ENCODE results near the gene ZNF316. TPM values are rescaled to one million over a fixed set of nuclear protein-coding genes. Genes with fewer than 3 reads are reported as not detected.

Gene ZNF316
- total RNA-seq, 1 donor from 2014 or later: 28.9 TPM

DNA sequence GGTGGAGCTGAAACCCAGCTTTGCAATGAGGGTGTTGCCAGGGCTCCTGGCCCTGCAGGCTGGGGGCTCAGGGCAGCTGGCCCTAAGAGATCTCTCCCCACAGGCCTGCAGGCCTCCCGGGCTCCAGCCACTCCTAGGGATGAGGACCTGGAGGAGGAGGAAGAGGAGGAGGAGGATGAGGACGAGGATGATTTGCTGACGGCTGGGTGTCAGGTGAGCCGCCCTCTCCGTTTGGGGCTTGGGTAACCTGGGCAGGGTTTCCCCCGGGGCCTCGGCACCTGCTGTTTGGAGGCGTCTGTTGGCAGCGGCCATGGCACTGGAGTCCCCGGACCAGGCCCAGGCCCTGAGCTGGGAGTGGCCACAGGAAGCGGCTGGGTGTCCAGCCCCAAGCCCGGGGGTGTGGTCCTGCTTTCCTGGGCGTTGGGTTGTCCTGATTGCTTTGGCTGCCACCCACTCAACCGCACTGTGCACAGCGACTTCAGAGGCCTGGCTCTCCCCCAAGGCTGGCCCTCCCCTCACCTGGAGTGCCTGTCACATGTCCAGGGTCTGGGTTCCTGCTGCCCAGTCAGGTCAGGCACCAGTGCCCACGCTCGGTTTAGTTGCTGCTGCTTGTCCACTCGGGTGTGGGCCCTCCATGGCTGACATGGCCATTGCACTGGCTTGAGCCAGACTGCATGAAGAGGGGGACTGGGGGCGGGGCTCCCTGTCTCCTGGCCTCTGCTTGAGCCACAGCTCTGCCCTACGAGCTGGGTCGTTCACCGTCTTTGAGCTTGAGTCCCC lies 5.9 kb downstream of the ZNF316 start:
- TF ChIP-seq, protein P1, sequence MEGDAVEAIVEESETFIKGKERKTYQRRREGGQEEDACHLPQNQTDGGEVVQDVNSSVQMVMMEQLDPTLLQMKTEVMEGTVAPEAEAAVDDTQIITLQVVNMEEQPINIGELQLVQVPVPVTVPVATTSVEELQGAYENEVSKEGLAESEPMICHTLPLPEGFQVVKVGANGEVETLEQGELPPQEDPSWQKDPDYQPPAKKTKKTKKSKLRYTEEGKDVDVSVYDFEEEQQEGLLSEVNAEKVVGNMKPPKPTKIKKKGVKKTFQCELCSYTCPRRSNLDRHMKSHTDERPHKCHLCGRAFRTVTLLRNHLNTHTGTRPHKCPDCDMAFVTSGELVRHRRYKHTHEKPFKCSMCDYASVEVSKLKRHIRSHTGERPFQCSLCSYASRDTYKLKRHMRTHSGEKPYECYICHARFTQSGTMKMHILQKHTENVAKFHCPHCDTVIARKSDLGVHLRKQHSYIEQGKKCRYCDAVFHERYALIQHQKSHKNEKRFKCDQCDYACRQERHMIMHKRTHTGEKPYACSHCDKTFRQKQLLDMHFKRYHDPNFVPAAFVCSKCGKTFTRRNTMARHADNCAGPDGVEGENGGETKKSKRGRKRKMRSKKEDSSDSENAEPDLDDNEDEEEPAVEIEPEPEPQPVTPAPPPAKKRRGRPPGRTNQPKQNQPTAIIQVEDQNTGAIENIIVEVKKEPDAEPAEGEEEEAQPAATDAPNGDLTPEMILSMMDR (IDR thresholded peaks at IDR 0.05): no peak
- H3K27ac Mint-ChIP-seq (ENCODE audit: unreplicated experiment): no peak overlapping the region
- DNase-seq (ENCODE audit: low spot score): no peak
- H3K36me3 Mint-ChIP-seq (ENCODE audit: low read depth): peaks cover 10% of the 10 kb centered on the region
- no peaks in the 10 kb centered on the region for H3K9me3 Mint-ChIP-seq (ENCODE audit: low read depth)
- H3K4me3 Mint-ChIP-seq (ENCODE audit: unreplicated experiment): no peak overlapping the region
- H3K4me1 Mint-ChIP-seq (ENCODE audit: low read depth): peaks cover 18% of the 10 kb centered on the region
- no peaks in the 10 kb centered on the region for H3K27me3 Mint-ChIP-seq (ENCODE audit: low read depth)

DNA sequence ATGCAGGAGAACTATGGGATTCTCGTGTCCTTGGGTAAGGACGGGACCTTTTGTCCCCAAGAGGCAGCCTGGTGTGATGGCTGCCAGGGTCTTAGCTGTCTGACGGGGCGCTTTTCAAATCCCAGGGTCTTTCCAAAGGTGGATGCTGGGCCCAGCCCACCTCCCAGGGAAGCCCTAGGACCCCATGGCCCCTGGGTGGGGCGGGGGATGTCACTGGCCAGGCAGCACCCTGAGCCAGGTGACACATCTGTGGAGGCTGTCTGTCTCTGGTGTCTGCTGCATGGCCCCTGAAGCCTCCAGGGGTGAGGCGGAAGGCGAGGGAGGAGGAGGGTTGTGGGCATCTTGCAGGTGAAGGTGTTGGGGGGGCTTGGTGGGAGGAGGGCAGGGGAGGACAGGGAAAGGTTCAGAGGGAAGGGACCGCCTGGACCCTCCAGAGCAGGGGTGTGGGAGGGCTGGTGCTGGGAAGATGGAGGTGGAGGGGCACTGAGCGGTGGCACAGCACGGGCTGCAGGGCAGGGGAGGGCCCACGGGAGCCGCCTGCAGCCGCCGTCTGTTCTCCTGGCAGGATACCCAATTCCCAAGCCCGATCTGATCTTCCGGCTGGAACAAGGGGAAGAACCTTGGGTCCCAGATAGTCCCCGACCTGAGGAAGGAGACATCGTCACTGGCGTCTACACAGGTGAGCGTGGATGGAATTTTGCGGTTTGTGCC lies 7.0 kb downstream of the ZNF316 start:
- Mint-ChIP-seq H3K27ac (ENCODE audit: unreplicated experiment) (no peak overlapping the region), H3K4me3 (ENCODE audit: unreplicated experiment) (no peak overlapping the region), H3K27me3 (ENCODE audit: low read depth) (no peaks in the 10 kb centered on the region), H3K4me1 (ENCODE audit: low read depth) (peaks cover 8% of the 10 kb centered on the region), H3K36me3 (ENCODE audit: low read depth) (peaks cover 10% of the 10 kb centered on the region), H3K9me3 (ENCODE audit: low read depth) (no peaks in the 10 kb centered on the region)
- DNase-seq (ENCODE audit: low spot score): no peak
- TF ChIP-seq, protein P1 (IDR thresholded peaks at IDR 0.05): no peak

DNA sequence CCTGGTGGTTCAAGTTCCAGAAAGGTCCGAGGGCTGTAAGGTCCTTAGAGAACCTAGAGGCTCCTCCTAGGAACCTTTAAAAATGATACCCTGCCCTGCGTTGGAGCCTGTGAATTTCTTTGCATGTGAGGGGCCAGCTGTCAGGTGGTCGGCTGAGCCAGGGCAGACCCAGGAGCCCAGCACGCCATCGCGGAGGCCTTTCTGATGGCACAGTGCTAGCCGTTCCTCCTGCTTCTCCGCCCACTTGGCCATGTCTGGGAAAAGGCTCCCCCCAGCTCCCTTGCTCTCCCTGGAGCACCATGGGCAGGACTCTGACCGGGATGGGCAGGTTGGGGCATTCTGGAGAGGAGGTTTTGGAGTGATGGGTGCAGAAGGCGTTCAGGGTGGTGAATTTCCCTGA lies 7.6 kb downstream of the ZNF316 start:
- Mint-ChIP-seq H3K36me3 (ENCODE audit: low read depth) (peaks cover 10% of the 10 kb centered on the region), H3K9me3 (ENCODE audit: low read depth) (no peaks in the 10 kb centered on the region), H3K4me1 (ENCODE audit: low read depth) (peaks cover 5% of the 10 kb centered on the region), H3K4me3 (ENCODE audit: unreplicated experiment) (no peak overlapping the region), H3K27ac (ENCODE audit: unreplicated experiment) (no peak overlapping the region), H3K27me3 (ENCODE audit: low read depth) (no peaks in the 10 kb centered on the region)
- DNase-seq (ENCODE audit: low spot score): no peak
- TF ChIP-seq, protein P1 (IDR thresholded peaks at IDR 0.05): no peak

DNA sequence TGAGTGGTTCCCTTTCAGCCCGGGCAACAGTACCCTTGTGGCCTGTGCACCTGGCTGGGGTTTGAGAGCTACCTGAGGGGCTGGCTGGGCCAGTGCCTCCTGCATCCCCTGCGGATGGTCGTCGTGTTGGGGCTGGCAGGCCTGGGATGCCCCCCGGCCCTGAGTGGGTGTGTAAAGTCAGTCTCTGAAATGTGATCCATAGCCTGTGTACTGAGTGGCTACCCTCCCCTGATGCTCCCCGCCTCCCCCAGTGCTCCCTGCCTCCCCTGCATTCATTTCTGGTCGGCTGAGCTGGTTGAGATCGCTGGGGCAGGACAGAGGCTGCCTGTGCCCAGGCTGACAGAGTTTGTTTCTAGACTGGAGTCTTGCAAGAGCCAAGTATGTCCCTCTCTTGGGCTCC lies 9.3 kb downstream of the ZNF316 start:
- Mint-ChIP-seq H3K27ac (ENCODE audit: unreplicated experiment) (no peak overlapping the region), H3K27me3 (ENCODE audit: low read depth) (no peaks in the 10 kb centered on the region), H3K4me3 (ENCODE audit: unreplicated experiment) (no peak overlapping the region), H3K9me3 (ENCODE audit: low read depth) (no peaks in the 10 kb centered on the region), H3K4me1 (ENCODE audit: low read depth) (no peaks in the 10 kb centered on the region), H3K36me3 (ENCODE audit: low read depth) (peaks cover 18% of the 10 kb centered on the region)
- no peak for DNase-seq (ENCODE audit: low spot score)
- TF ChIP-seq, protein P1 (IDR thresholded peaks at IDR 0.05): no peak

GRCh38 chr7:6647080-6647479 lies 10.0 kb downstream of the ZNF316 start:
- H3K27ac Mint-ChIP-seq (ENCODE audit: unreplicated experiment): no peak overlapping the region
- H3K27me3 Mint-ChIP-seq (ENCODE audit: low read depth): no peaks in the 10 kb centered on the region
- H3K36me3 Mint-ChIP-seq (ENCODE audit: low read depth): peaks cover 13% of the 10 kb centered on the region
- no peaks in the 10 kb centered on the region for H3K4me1 Mint-ChIP-seq (ENCODE audit: low read depth)
- H3K4me3 Mint-ChIP-seq (ENCODE audit: unreplicated experiment): no peak overlapping the region
- TF ChIP-seq, protein P1 (IDR thresholded peaks at IDR 0.05): no peak
- H3K9me3 Mint-ChIP-seq (ENCODE audit: low read depth): no peaks in the 10 kb centered on the region
- no peak for DNase-seq (ENCODE audit: low spot score)

All from chondrocyte (in vitro differentiated cells).